ENCODE measurements around the gene CYSLTR1. TPM values are rescaled to one million over a fixed set of nuclear protein-coding genes. Genes with fewer than 3 reads are reported as not detected.
"Not testable (repeated sequence)": the region's sequence is repeated elsewhere in the genome, so short reads cannot be mapped to it uniquely, and the experiment has no call there.

Gene CYSLTR1
- total and polyA plus RNA-seq, 7 donors: 0.13 to 0.86 (median 0.48) TPM

GRCh38 chrX:78283511-78283910 lies 43.9 kb downstream of the CYSLTR1 start:
- Histone ChIP-seq H3K27ac (no peak overlapping the region), H3K27me3 (ENCODE audit: insufficient read depth in 3 of 3, low read length in 2 of 3) (no peaks in the 10 kb centered on the region), H3K9me3 (no peaks in the 10 kb centered on the region), H3K4me3 (no peak overlapping the region), H3K36me3 (ENCODE audit: insufficient read depth in 1 of 2, low read depth in 1 of 2) (no peaks in the 10 kb centered on the region), H3K4me1 (no peaks in the 10 kb centered on the region)
- DNase-seq (no peak), ATAC-seq (no peak)
- no peak for TF ChIP-seq CTCF (IDR thresholded peaks at IDR 0.05)
- WGBS, 3 donors: 19 to 31% (median 22%) methylated on average over 2 of the region's 2 CpGs
- intact Hi-C loops (cut with DNase I): no loop called here

GRCh38 chrX:78237127-78237526 lies 90.3 kb downstream of the CYSLTR1 start:
- H3K36me3 ChIP-seq (ENCODE audit: insufficient read depth in 1 of 2, low read depth in 1 of 2): no peaks in the 10 kb centered on the region
- DNase-seq (no peak), ATAC-seq (no peak)
- intact Hi-C loops (cut with DNase I): no loop called here
- no peak for TF ChIP-seq CTCF (IDR thresholded peaks at IDR 0.05)
- H3K27me3 ChIP-seq (ENCODE audit: insufficient read depth in 3 of 3, low read length in 2 of 3): no peaks in the 10 kb centered on the region
- no peak overlapping the region for H3K27ac ChIP-seq
- no peaks in the 10 kb centered on the region for H3K4me1 ChIP-seq
- no peaks in the 10 kb centered on the region for H3K9me3 ChIP-seq
- no peak overlapping the region for H3K4me3 ChIP-seq

- H3K4me1 ChIP-seq; H3K27ac ChIP-seq; DNase-seq; ATAC-seq; H3K27me3 ChIP-seq (ENCODE audit: insufficient read depth in 3 of 3, low read length in 2 of 3); H3K4me3 ChIP-seq; intact Hi-C loops (cut with DNase I); H3K36me3 ChIP-seq (ENCODE audit: insufficient read depth in 1 of 2, low read depth in 1 of 2): not testable (repeated sequence)
- peaks cover 11% of the 10 kb centered on the region for H3K9me3 ChIP-seq
Observed at GRCh38 chrX:78226047-78226446, 101.4 kb downstream of the CYSLTR1 start.

Other genes with a start within 250 kb of the CYSLTR1 start
- gene PGK1, start 223.4 kb downstream of the CYSLTR1 start, total RNA-seq: 100 to 1,000 TPM; 246 to 372 (median 319) TPM
- gene PGK1, start 223.4 kb downstream of the CYSLTR1 start, polyA plus RNA-seq: 100 to 1,000 TPM; 234 to 339 (median 237) TPM
- gene TAF9B, start 188.0 kb downstream of the CYSLTR1 start, total RNA-seq: 10 to 100 TPM; 10.1 to 13.4 (median 10.6) TPM
- gene TAF9B, start 188.0 kb downstream of the CYSLTR1 start, polyA plus RNA-seq: 1 to 10 TPM; 3.8 to 7.0 (median 6.1) TPM

Data from psoas muscle (tissue), 8 donors.